ENCODE measurements around the gene CCDC187.

- no peak for TF ChIP-seq CTCF (IDR thresholded peaks at IDR 0.05; ENCODE audit: borderline replicate concordance, extremely low read depth, low read length, poor library complexity, severe bottlenecking)
- no peak for TF ChIP-seq EZH2 (IDR thresholded peaks at IDR 0.05; ENCODE audit: borderline replicate concordance, low read depth, low read length, severe bottlenecking)
These were observed 4.8 kb upstream of the CCDC187 start for GRCh38 chr9:136308702-136309053.
